Omental fat pad (tissue), 4 donors: ENCODE data around the gene PDE10A. TPM values are rescaled to one million over a fixed set of nuclear protein-coding genes. Genes with fewer than 3 reads are reported as not detected.

Source experiments
- ATAC-seq: fragments of 150-250 bp; one replicate; pipeline ENCODE4 v1.9.1; 2016; ENCODE audit warnings: mild to moderate bottlenecking, moderate library complexity; ENCODE audit not compliant: low FRiP score
- DNase-seq: peaks from one replicate; pipeline ENCODE4 v3.0.0-alpha.2; 2019; ENCODE audit warnings: low spot score
- CTCF ChIP-seq, 3 donors: fragments of 450-650 bp; IDR thresholded peaks; one replicate each; pipeline ENCODE4 v1.5.1; 2016 to 2017; ENCODE audit warnings: antibody characterized with exemption in 3 of 3, mild to moderate bottlenecking in 3 of 3, moderate library complexity in 2 of 3
- total RNA-seq, 4 donors: library from RNA; depleted of rRNA; stranded (reverse); fragments of >200 nt; gene quantifications; one replicate each; pipeline ENCODE4 v1.1.0, GENCODE V29; 2016

The PDE10A gene
- total RNA-seq, 4 donors from 2014 or later = 9.1 to 75.3 (median 15.6) TPM

- no peak for DNase-seq
- peak; percentile 23 for ATAC-seq
Measured at GRCh38 chr6:165662041-165662748, 846 bp downstream of the PDE10A start.

GRCh38 chr6:165661664-165662025 is 1.4 kb downstream of the PDE10A start:
- no peak for TF ChIP-seq CTCF (IDR thresholded peaks at IDR 0.05)
- DNase-seq (no peak), ATAC-seq (no peak)

More at GRCh38 chr6:165662041-165662748, 846 bp downstream of the PDE10A start:
- TF ChIP-seq CTCF (IDR thresholded peaks at IDR 0.05) = no peak

- DNase-seq = no peak
- ATAC-seq = no peak
- TF ChIP-seq CTCF (IDR thresholded peaks at IDR 0.05) = no peak
Measured at GRCh38 chr6:165660857-165661663, 2.0 kb downstream of the PDE10A start.

- no peak for ATAC-seq
Measured at GRCh38 chr6:165659945-165660856, 2.8 kb downstream of the PDE10A start.

GRCh38 chr6:165658395-165659058 is 4.5 kb downstream of the PDE10A start:
- DNase-seq (no peak), ATAC-seq (no peak)
- TF ChIP-seq CTCF (IDR thresholded peaks at IDR 0.05) = no peak

More at GRCh38 chr6:165659945-165660856, 2.8 kb downstream of the PDE10A start:
- TF ChIP-seq CTCF (IDR thresholded peaks at IDR 0.05) = no peak
- DNase-seq = no peak

- DNase-seq (no peak), ATAC-seq (no peak)
- no peak for TF ChIP-seq CTCF (IDR thresholded peaks at IDR 0.05)
Measured at GRCh38 chr6:165657325-165657680, 5.7 kb downstream of the PDE10A start.
